Stimulated activated naive B cell treated with anti-CD40 and anti-IgM and Interleukin-4, amounts not matched to agents 10 μg/mL and 1 μg/mL and 100 μg/mL, for 72 hours (primary cell): ENCODE measurements around the gene LBR.

ENCODE experiments used
- ATAC-seq, 2 donors: fragments of 150-1000 bp; cut with Tn5 transposase; replicated peaks; 2 replicates each; pipeline ENCODE4 v1.10.0; 2021; ENCODE audit warnings: moderate library complexity in 1 of 2
- DNase-seq: peaks from one replicate; pipeline ENCODE4 v3.0.0; 2021
- H3K27ac Mint-ChIP-seq: one replicate; pipeline ENCODE4 v1.8.0; 2022; ENCODE audit warnings: mild to moderate bottlenecking, mixed read lengths
- H3K27me3 Mint-ChIP-seq, 2 donors: one replicate each; pipeline ENCODE4 v1.8.0; 2022; ENCODE audit warnings: mixed read lengths in 2 of 2
- H3K36me3 Mint-ChIP-seq, 2 donors: one replicate each; pipeline ENCODE4 v1.8.0; 2022; ENCODE audit warnings: mixed read lengths in 2 of 2, mild to moderate bottlenecking in 1 of 2
- H3K4me1 Mint-ChIP-seq, 2 donors: one replicate each; pipeline ENCODE4 v1.8.0; 2022; ENCODE audit warnings: mixed read lengths in 2 of 2, mild to moderate bottlenecking in 1 of 2
- H3K4me3 Mint-ChIP-seq, 2 donors: one replicate each; pipeline ENCODE4 v1.8.0; 2022; ENCODE audit warnings: mild to moderate bottlenecking in 2 of 2, mixed read lengths in 2 of 2, moderate library complexity in 1 of 2
- H3K9me3 Mint-ChIP-seq, 2 donors: one replicate each; pipeline ENCODE4 v1.8.0; 2022; ENCODE audit warnings: mixed read lengths in 2 of 2, mild to moderate bottlenecking in 1 of 2

LBR gene

GRCh38 chr1:225454733-225455132, 26.9 kb upstream of the LBR start:
- DNase-seq, result no peak
- Mint-ChIP-seq H3K36me3 (no peaks in the 10 kb centered on the region), H3K4me3 (peak overlapping the region in 1 of 2 donors; percentile 66), H3K9me3 (no peaks in the 10 kb centered on the region), H3K4me1 (peaks cover 7 to 14% of the 10 kb centered on the region in 2 donors), H3K27me3 (no peaks in the 10 kb centered on the region), H3K27ac (peak overlapping the region; percentile 72)
- ATAC-seq, result peak; percentile 94 to 95

GRCh38 chr1:225453797-225454648, 26.2 kb upstream of the LBR start:
- no peaks in the 10 kb centered on the region for H3K36me3 Mint-ChIP-seq
- H3K4me3 Mint-ChIP-seq, result no peak overlapping the region
- H3K4me1 Mint-ChIP-seq, result peaks cover 9 to 12% of the 10 kb centered on the region in 2 donors
- H3K9me3 Mint-ChIP-seq, result no peaks in the 10 kb centered on the region
- H3K27me3 Mint-ChIP-seq, result no peaks in the 10 kb centered on the region
- no peak for DNase-seq
- no peak overlapping the region for H3K27ac Mint-ChIP-seq
- ATAC-seq, result peak; percentile 14

- no peak overlapping the region for H3K4me3 Mint-ChIP-seq
- no peak for DNase-seq
- H3K27ac Mint-ChIP-seq, result no peak overlapping the region
- no peaks in the 10 kb centered on the region for H3K27me3 Mint-ChIP-seq
- ATAC-seq, result no peak
- H3K9me3 Mint-ChIP-seq, result no peaks in the 10 kb centered on the region
- peaks cover 9 to 21% of the 10 kb centered on the region in 2 donors for H3K4me1 Mint-ChIP-seq
- no peaks in the 10 kb centered on the region for H3K36me3 Mint-ChIP-seq
Measured at GRCh38 chr1:225451840-225452515, 24.1 kb upstream of the LBR start.

GRCh38 chr1:225451340-225451739, 23.5 kb upstream of the LBR start:
- H3K4me3 Mint-ChIP-seq, result no peak overlapping the region
- H3K4me1 Mint-ChIP-seq, result peaks cover 9 to 27% of the 10 kb centered on the region in 2 donors
- DNase-seq, result no peak
- no peaks in the 10 kb centered on the region for H3K27me3 Mint-ChIP-seq
- no peaks in the 10 kb centered on the region for H3K9me3 Mint-ChIP-seq
- ATAC-seq, result no peak
- H3K27ac Mint-ChIP-seq, result no peak overlapping the region
- no peaks in the 10 kb centered on the region for H3K36me3 Mint-ChIP-seq

GRCh38 chr1:225450491-225451191, 22.8 kb upstream of the LBR start:
- ATAC-seq (no peak), DNase-seq (no peak)
- no peak overlapping the region for H3K27ac Mint-ChIP-seq
- H3K4me3 Mint-ChIP-seq, result no peak overlapping the region
- peaks cover 14 to 34% of the 10 kb centered on the region in 2 donors for H3K4me1 Mint-ChIP-seq
- no peaks in the 10 kb centered on the region for H3K36me3 Mint-ChIP-seq
- no peaks in the 10 kb centered on the region for H3K9me3 Mint-ChIP-seq
- H3K27me3 Mint-ChIP-seq, result no peaks in the 10 kb centered on the region

DNA sequence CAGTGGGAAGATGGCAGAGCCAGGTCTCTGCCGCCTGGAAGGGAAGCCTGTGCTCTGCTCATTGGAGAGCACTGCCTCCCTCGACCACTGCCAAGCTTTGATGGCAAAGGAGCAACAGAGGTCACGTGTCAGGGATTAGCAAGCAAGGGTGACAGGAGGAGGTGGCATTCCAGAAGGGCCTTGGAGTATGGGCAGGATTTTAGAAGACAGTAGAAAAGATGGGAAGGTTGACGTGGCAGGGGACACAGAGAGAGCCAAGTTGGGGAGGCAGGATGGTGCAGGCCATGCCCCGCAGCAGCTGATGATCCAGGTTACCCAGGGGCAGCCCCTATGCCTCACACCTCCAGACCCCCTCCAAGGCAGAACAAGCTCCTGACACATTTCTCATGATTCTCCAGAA, 21.9 kb upstream of the LBR start:
- Mint-ChIP-seq H3K36me3 (no peaks in the 10 kb centered on the region), H3K27me3 (no peaks in the 10 kb centered on the region), H3K4me1 (peaks cover 19 to 38% of the 10 kb centered on the region in 2 donors), H3K9me3 (peaks cover 0 to under 1% of the 10 kb centered on the region in 2 donors), H3K27ac (no peak overlapping the region), H3K4me3 (no peak overlapping the region)
- ATAC-seq (no peak), DNase-seq (no peak)

DNA sequence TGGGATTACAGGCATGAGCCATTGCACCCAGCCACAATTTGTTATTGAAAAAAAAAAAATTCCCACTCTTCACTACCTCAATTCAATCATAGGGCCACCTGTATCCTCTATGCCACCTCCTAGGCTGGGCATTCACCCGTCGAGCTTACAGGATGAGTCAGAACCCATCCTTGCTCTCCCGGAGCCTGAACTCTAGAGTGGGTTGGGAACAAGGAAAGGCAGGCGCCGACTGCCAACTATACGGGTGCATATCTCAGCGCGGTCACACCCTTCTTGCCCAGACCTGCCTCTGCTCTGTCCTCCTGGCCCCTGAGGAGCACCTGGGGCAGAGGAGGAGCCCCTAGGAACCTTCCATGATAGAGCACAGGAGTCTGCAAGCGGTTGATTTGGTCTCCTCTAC, 21.4 kb upstream of the LBR start:
- Mint-ChIP-seq H3K36me3 (no peaks in the 10 kb centered on the region), H3K4me1 (peaks cover 19 to 40% of the 10 kb centered on the region in 2 donors), H3K4me3 (no peak overlapping the region), H3K9me3 (peaks cover 0 to 1% of the 10 kb centered on the region in 2 donors), H3K27ac (no peak overlapping the region), H3K27me3 (no peaks in the 10 kb centered on the region)
- ATAC-seq (no peak), DNase-seq (no peak)

DNA sequence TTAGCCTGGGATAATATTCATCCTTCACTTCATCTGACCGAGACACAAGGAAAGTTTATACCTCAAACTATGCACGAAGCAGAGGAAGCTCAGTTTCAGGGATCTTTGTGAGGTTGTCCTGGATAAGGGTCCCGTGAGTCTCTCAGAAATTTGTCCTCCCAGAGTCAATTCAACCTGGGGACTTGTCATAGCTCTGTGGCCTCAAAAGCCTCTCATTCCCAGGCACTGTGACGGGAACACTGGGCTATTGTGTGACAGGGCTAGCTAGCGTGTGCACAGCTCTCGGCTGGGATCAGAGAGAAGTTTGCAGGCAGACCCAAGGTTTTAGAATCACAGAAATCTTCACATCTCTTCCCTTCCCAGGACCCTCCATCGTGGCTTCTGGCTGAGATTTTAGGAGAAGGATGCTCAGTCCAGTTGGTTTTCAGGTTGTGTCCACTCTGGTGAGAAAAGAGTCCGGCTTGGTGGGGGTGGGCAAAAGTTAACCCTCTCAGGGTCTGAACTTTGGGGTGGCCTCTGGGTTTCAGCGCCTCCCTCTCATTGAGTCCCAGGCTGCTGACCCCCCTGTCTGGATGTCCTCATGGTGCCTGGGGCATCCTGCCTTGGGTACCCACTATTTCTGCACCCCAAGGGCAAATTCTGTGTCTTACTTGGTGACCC, 20.4 kb upstream of the LBR start:
- Mint-ChIP-seq H3K27me3 (no peaks in the 10 kb centered on the region), H3K4me1 (peaks cover 25 to 44% of the 10 kb centered on the region in 2 donors), H3K9me3 (peaks cover 0 to 1% of the 10 kb centered on the region in 2 donors), H3K36me3 (no peaks in the 10 kb centered on the region), H3K4me3 (no peak overlapping the region), H3K27ac (no peak overlapping the region)
- no peak for ATAC-seq
- DNase-seq, result no peak

GRCh38 chr1:225447650-225448089, 19.8 kb upstream of the LBR start:
- no peaks in the 10 kb centered on the region for H3K27me3 Mint-ChIP-seq
- H3K4me1 Mint-ChIP-seq, result peaks cover 31 to 50% of the 10 kb centered on the region in 2 donors
- no peak overlapping the region for H3K27ac Mint-ChIP-seq
- no peaks in the 10 kb centered on the region for H3K36me3 Mint-ChIP-seq
- DNase-seq, result no peak
- ATAC-seq, result no peak
- H3K4me3 Mint-ChIP-seq, result no peak overlapping the region
- peaks cover 0 to 1% of the 10 kb centered on the region in 2 donors for H3K9me3 Mint-ChIP-seq

DNA sequence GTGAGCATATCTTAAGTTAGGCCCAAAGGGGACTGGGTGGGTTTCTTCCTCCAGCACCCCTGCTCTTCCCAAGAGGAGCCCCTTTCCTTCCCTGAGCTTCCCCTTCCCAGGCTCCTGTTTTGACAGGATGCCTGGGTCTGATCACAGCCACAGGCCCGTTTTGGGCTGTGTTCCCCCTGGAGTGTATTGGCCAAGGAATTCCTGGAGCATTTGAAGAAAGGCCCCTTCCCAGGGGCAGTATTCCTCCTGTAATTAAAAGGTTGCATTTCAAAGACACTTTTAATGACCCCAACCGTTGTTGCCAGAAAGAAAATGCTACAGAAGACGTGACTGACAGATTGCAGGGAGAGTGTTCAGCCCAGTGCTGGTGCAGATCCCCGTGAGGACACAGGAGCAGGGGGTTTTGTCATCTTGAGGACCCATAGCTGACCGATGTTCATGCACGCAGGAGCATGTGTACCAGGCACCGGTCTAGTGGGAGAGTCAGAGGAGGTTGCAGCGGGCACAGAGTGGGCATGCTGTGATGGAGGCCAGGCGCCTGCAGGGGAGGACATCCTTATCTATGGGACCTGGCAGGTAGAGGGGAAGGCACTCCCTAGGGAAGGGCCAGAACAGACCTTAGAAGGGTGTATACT, 19.3 kb upstream of the LBR start:
- ATAC-seq (no peak), DNase-seq (no peak)
- Mint-ChIP-seq H3K36me3 (no peaks in the 10 kb centered on the region), H3K4me1 (peaks cover 35 to 56% of the 10 kb centered on the region in 2 donors), H3K4me3 (no peak overlapping the region), H3K9me3 (peaks cover 0 to 1% of the 10 kb centered on the region in 2 donors), H3K27me3 (no peaks in the 10 kb centered on the region), H3K27ac (no peak overlapping the region)

GRCh38 chr1:225446595-225446960, 18.7 kb upstream of the LBR start:
- H3K27me3 Mint-ChIP-seq, result no peaks in the 10 kb centered on the region
- ATAC-seq, result no peak
- no peak for DNase-seq
- no peaks in the 10 kb centered on the region for H3K36me3 Mint-ChIP-seq
- peaks cover 0 to 1% of the 10 kb centered on the region in 2 donors for H3K9me3 Mint-ChIP-seq
- peak overlapping the region; percentile 78 for H3K27ac Mint-ChIP-seq
- H3K4me3 Mint-ChIP-seq, result no peak overlapping the region
- H3K4me1 Mint-ChIP-seq, result peaks cover 36 to 61% of the 10 kb centered on the region in 2 donors

DNA sequence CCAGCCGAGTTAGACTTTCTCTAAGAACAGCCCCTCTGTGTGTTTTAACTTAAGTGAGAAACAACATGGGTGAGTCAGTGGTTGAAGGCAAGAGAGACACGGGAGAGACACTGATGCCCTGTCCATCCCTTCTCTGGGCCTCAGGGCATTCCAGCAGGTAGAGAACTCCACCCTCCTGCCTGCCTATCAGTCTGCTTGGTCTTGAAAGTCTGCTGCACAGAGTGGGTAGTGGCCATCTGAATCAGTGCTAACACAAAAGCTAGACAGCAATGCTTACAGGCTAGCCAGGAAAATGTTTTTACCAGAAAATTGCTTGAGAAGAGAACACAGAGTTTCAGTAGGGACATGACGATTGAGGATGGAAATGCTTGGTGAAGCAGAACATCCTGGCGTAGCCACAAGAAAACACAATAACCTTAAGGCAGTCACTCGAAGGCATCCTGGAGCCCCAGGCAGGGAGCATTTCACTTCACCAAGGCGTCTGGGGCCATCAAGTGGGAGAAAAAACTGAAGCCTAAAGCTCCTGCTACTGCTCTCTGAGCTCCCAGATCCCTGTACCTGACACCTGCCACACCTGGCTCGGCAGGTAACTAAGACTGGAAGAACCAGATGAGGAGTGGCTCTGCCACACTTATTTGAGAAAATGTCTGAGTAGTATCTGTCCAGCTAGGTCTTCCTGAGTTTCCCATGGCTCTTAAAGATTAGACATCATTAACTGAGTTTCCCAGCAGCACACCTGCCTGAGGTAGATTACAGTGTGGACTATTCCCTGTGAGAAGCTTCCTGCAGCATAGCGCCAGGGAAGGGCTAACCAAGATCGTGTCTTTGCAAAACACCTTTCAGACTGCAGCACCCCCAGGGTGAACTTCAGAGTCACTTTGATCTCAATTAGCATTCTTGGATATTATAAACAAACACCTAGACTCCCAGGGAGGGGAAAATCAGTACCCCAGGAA, 18.1 kb upstream of the LBR start:
- no peaks in the 10 kb centered on the region for H3K36me3 Mint-ChIP-seq
- H3K27me3 Mint-ChIP-seq, result no peaks in the 10 kb centered on the region
- ATAC-seq (no peak), DNase-seq (no peak)
- H3K27ac Mint-ChIP-seq, result peak overlapping the region; percentile 87
- H3K4me1 Mint-ChIP-seq, result peaks cover 38 to 68% of the 10 kb centered on the region in 2 donors
- peak overlapping the region; percentile 72 to 77 for H3K4me3 Mint-ChIP-seq
- H3K9me3 Mint-ChIP-seq, result peaks cover 0 to 1% of the 10 kb centered on the region in 2 donors

DNA sequence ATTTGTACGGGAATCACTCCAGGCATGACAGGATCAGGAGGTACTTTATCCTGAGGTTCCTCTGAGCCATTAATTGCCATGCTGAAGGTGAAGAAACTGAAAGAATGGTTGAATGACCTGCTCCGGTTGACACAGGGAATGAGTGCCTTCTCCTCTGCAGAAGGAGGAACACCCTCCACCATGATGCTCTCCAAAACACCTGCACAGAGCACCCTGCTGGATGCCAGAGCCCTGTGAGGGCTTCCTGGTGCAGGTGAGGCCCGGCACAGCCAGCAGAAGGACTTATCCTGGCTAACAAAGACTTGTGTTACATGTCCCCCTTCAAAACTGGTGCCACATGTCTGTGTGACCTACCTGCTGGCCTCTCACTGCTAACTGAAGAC, 14.3 kb upstream of the LBR start:
- Mint-ChIP-seq H3K4me3 (peak overlapping the region; percentile 19 to 36), H3K9me3 (peaks cover 0 to 1% of the 10 kb centered on the region in 2 donors), H3K4me1 (peaks cover 40 to 74% of the 10 kb centered on the region in 2 donors), H3K36me3 (no peaks in the 10 kb centered on the region), H3K27me3 (no peaks in the 10 kb centered on the region), H3K27ac (peak overlapping the region; percentile 77)
- no peak for DNase-seq
- ATAC-seq, result no peak
